DOHH2 (cell line): ENCODE data around the gene SDF2L1.

Experiments used
- H3F3A ChIP-seq: fragments of 200-600 bp; sonication (generic), shearing (Covaris generic); 2 replicates; pipeline ENCODE4 v1.6.0; 2016; ENCODE audit warnings: antibody characterized with exemption, mild to moderate bottlenecking; ENCODE audit not compliant: control insufficient read depth, insufficient read depth
- H3K27ac ChIP-seq: fragments of 200-600 bp; sonication (generic); 2 replicates; pipeline ENCODE4 v1.5.1; 2014; ENCODE audit warnings: low read depth, mild to moderate bottlenecking, low read length, moderate library complexity
- H3K27me3 ChIP-seq: fragments of 200-600 bp; sonication (generic); 2 replicates; pipeline ENCODE4 v1.6.1; 2014; ENCODE audit warnings: mild to moderate bottlenecking, low read length, mixed read lengths; ENCODE audit not compliant: control insufficient read depth
- H3K36me3 ChIP-seq: fragments of 200-600 bp; sonication (generic); 2 replicates; pipeline ENCODE4 v1.6.1; 2014; ENCODE audit warnings: mild to moderate bottlenecking, low read length, moderate library complexity, mixed read lengths; ENCODE audit not compliant: control insufficient read depth
- H3K4me1 ChIP-seq: fragments of 200-600 bp; sonication (generic); 2 replicates; pipeline ENCODE4 v1.6.1; 2014; ENCODE audit warnings: mild to moderate bottlenecking, low read length, mixed read lengths; ENCODE audit not compliant: control insufficient read depth
- H3K4me2 ChIP-seq: fragments of 200-600 bp; sonication (generic); 2 replicates; pipeline ENCODE4 v1.6.0; 2014; ENCODE audit warnings: mild to moderate bottlenecking, low read length, moderate library complexity
- H3K4me3 ChIP-seq: fragments of 200-600 bp; sonication (generic); 2 replicates; pipeline ENCODE4 v1.5.1; 2014; ENCODE audit warnings: mild to moderate bottlenecking, low read length, mixed read lengths
- H3K79me2 ChIP-seq: fragments of 200-600 bp; sonication (generic); 2 replicates; pipeline ENCODE4 v1.6.1; 2014; ENCODE audit warnings: mild to moderate bottlenecking, low read length, mixed read lengths; ENCODE audit not compliant: control insufficient read depth
- H3K9me2 ChIP-seq: fragments of 200-600 bp; sonication (generic); replicated peaks from 2 replicates; pipeline ENCODE4 v1.6.1; 2014; ENCODE audit warnings: mild to moderate bottlenecking, low read length, mixed read lengths; ENCODE audit not compliant: control insufficient read depth
- H3K9me3 ChIP-seq: fragments of 200-600 bp; sonication (generic); 2 replicates; pipeline ENCODE4 v1.6.1; 2014; ENCODE audit warnings: antibody characterized with exemption, low read length, mixed read lengths; ENCODE audit not compliant: control insufficient read depth, insufficient read depth
- H4K20me1 ChIP-seq: fragments of 200-600 bp; sonication (generic); 2 replicates; pipeline ENCODE4 v1.6.0; 2014; ENCODE audit warnings: low read depth, mild to moderate bottlenecking, antibody characterized with exemption, low read length, moderate library complexity; ENCODE audit not compliant: control insufficient read depth, insufficient read depth
- EZH2phosphoT487 ChIP-seq: fragments of 200-600 bp; sonication (generic); IDR thresholded peaks from 2 replicates; pipeline ENCODE4 v1.6.1; 2017; ENCODE audit warnings: borderline replicate concordance, mild to moderate bottlenecking, antibody characterized with exemption, low read length, moderate library complexity, mixed read lengths
- TF ChIP-seq, protein P1 (sequence below): fragments of 200-600 bp; sonication (generic); IDR thresholded peaks from one replicate; pipeline ENCODE4 v1.5.1; 2014; ENCODE audit warnings: antibody characterized with exemption, mild to moderate bottlenecking, low read depth, low read length; ENCODE audit not compliant: poor library complexity, severe bottlenecking

SDF2L1 gene

DNA sequence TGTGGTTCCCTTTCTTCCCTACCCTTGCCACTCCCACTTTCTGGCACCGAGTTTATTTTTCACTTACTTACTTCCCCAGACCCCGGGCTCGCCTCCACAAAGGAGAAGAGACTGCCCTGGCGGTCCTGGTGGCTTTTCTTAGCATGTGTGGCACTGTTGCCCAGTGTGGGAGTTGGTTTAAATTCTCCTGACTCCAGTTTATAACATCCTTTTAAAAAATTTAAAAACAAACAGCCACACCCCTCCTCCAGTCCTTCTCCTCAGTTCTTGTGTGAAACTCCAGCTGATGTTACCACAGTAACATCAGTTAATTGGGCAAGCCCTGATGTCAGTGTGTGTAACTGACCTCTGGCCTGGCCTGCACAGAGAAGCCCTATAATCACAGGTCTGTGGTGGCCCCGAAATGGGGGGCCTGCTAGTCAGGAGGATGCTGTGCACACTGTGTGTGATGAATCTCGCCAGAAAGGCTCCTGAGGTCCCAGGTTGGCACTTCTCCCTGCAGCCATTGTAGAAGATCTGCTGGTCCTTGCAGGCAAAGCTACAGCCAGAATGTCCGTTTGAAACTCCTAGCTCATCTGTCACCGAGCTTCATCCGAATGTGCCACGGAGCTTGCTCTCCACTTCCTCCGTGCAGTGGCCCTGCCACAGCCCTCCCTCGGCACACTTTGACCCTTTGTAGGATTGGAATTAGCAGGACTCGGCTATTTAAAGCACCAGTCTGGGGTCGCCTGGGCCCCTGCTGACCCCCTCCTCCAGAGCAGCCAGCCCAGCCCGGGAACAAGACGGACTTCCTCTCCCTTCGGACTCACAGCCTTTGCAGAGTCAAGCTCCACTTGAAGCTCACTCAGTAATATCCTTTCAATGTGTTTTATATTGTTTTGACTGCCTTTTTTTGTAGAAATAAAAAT, 19.8 kb upstream of the SDF2L1 start:
- Histone ChIP-seq H4K20me1 (peaks cover 6% of the 10 kb centered on the region; the same call in 1 of the 2 replicates), H3K79me2 (peaks cover 93% of the 10 kb centered on the region), H3K36me3 (peaks cover 67% of the 10 kb centered on the region)

DNA sequence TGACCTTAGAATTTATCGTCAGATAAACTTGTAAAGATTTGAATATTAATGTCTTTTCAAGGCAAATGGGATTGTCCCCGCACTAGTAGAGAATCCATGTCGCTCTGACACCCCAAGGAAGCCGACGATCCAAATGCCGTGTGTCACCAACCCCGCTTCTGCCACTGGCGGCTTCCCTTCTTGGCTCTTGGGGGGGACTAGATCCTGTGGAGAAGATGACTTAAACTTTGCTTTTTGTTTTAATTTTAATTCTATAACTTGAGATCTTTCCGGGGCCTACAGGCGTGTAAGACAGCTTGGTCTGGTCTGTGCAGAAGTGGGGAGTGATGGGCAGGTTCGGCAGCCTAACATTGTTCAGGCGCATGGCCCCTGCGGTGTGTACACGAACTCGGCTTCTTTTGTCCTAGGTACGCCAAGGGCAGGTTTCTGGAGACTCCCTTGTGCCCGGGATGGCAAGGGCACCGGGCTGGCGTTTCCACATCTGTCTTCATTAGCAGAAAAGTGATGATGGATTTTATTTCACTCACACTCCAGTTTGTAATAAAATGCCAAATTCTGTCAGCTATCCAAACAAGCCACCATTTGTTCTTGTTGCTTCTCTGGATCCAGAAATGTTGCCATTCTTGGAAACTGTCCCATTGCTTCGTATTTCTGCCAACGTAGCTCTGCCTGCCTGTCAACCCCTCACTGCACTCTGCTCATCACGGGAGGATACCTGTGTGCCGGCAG, 19.0 kb upstream of the SDF2L1 start:
- Histone ChIP-seq H3K4me3 (no peak overlapping the region), H3K4me2 (no peak overlapping the region), H3F3A (peaks cover 46% of the 10 kb centered on the region), H3K36me3 (peaks cover 73% of the 10 kb centered on the region), H4K20me1 (peaks cover 6% of the 10 kb centered on the region; the same call in 1 of the 2 replicates), H3K4me1 (peaks cover 35% of the 10 kb centered on the region), H3K27me3 (no peaks in the 10 kb centered on the region), H3K9me2 (no peaks in the 10 kb centered on the region), H3K79me2 (peaks cover 93% of the 10 kb centered on the region), H3K9me3 (no peaks in the 10 kb centered on the region), H3K27ac (no peak overlapping the region)
- no peak for TF ChIP-seq EZH2phosphoT487
- TF ChIP-seq, protein P1, sequence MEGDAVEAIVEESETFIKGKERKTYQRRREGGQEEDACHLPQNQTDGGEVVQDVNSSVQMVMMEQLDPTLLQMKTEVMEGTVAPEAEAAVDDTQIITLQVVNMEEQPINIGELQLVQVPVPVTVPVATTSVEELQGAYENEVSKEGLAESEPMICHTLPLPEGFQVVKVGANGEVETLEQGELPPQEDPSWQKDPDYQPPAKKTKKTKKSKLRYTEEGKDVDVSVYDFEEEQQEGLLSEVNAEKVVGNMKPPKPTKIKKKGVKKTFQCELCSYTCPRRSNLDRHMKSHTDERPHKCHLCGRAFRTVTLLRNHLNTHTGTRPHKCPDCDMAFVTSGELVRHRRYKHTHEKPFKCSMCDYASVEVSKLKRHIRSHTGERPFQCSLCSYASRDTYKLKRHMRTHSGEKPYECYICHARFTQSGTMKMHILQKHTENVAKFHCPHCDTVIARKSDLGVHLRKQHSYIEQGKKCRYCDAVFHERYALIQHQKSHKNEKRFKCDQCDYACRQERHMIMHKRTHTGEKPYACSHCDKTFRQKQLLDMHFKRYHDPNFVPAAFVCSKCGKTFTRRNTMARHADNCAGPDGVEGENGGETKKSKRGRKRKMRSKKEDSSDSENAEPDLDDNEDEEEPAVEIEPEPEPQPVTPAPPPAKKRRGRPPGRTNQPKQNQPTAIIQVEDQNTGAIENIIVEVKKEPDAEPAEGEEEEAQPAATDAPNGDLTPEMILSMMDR, result no peak

More for the DNA sequence above, 19.8 kb upstream of the SDF2L1 start:
- H3K4me1 ChIP-seq, result peaks cover 32% of the 10 kb centered on the region
- no peaks in the 10 kb centered on the region for H3K27me3 ChIP-seq
- H3K4me2 ChIP-seq, result no peak overlapping the region
- H3F3A ChIP-seq, result peaks cover 45% of the 10 kb centered on the region
- H3K9me3 ChIP-seq, result no peaks in the 10 kb centered on the region
- no peak overlapping the region for H3K4me3 ChIP-seq
- no peaks in the 10 kb centered on the region for H3K9me2 ChIP-seq
- no peak for TF ChIP-seq EZH2phosphoT487
- TF ChIP-seq, protein P1, result no peak
- H3K27ac ChIP-seq, result no peak overlapping the region; the same call in 1 of the 2 replicates

DNA sequence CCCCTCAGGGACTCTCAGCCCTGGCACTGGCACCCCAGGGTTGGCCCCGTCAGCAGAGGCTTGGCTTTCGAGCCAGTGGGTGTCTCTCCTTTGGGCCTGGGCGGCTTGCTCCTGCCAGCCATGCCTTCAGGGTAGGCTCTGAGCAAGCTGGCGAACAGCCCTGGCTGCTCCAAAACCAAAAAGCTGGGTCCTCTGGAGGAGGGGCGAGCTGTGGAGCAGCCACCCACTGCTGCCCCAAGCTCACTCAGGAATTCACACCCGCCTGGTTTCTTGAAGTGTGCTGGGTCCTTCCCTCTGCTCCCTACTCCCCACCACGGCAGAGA, 18.5 kb upstream of the SDF2L1 start:
- no peaks in the 10 kb centered on the region for H3K9me2 ChIP-seq
- peaks cover 9% of the 10 kb centered on the region; the same call in 1 of the 2 replicates for H4K20me1 ChIP-seq
- H3K9me3 ChIP-seq, result no peaks in the 10 kb centered on the region
- H3K4me1 ChIP-seq, result peaks cover 41% of the 10 kb centered on the region
- no peak overlapping the region for H3K27ac ChIP-seq
- H3K4me2 ChIP-seq, result no peak overlapping the region
- peaks cover 49% of the 10 kb centered on the region for H3F3A ChIP-seq
- H3K4me3 ChIP-seq, result no peak overlapping the region
- no peak for TF ChIP-seq EZH2phosphoT487
- TF ChIP-seq, protein P1, result no peak
- H3K79me2 ChIP-seq, result peaks cover 95% of the 10 kb centered on the region
- no peaks in the 10 kb centered on the region for H3K27me3 ChIP-seq
- H3K36me3 ChIP-seq, result peaks cover 78% of the 10 kb centered on the region
